HG03060 (cell line): ENCODE results near the gene COL4A6.
A peak's percentile ranks its signal among the peaks of the same experiment; 100 is the strongest.

Source experiments
- ATAC-seq: cut with Tn5 transposase; IDR thresholded peaks from one replicate; pipeline ENCODE4 v1.9.1; 2021; ENCODE audit warnings: low read depth, moderate number of reproducible peaks; ENCODE audit not compliant: unreplicated experiment

COL4A6 gene

GRCh38 chrX:108341947-108342346 lies 96.3 kb downstream of the COL4A6 start:
- ATAC-seq, result no peak

GRCh38 chrX:108332281-108332680 lies 105.9 kb downstream of the COL4A6 start:
- no peak for ATAC-seq

DNA sequence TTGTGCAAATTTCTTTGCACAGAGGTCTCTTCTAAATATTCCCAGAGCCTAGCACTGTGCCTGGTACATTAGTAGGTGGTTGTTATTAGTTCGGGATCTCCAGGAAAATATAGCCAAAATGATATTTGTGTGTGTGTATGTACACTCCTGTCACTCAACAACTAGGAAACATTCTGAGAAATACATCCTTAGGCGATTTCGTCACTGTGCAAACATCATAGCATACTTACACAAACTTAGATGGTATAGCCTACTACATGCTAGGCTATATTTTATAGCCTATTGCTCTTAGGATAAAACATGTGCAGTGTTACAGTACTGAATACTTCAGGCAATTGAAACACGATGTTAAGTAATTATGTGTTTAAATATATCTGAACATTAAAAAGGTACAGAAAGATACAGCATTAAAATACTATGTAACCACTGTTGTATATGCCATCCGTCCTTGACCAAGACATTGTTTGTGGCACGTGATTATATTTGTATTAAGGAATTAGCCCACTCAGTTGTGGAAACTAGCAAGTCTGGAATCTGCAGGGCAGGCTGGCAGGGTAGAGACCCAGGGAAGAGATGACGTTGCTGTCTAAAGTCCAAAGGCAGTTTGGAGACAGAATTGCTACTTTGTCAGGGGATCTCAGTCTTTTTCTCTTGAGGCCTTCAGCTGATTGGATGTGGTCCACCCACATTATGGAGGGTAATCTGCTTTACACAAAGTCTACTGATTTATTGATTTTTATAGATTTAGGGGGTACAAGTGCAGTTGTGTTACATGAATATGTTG lies 106.9 kb downstream of the COL4A6 start:
- no peak for ATAC-seq

DNA sequence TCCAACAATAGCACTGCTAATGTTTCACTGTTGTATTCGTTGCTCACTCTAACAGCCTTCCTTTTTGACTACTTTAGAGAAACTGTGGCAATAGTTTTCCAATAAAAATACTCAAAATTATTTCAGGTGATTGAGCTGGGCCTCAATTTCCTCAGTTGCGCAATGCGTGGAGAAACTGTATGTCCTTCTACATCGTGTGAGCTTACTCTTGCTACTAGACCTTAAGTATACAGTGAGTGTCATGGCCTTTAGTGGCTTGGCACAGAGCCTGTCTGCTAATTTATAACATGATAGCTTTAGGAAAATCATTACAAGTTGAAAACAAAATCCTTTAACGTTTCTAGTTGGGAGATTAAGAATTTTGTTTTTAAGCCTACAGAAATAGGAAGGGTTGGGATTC lies 114.5 kb downstream of the COL4A6 start:
- no peak for ATAC-seq

DNA sequence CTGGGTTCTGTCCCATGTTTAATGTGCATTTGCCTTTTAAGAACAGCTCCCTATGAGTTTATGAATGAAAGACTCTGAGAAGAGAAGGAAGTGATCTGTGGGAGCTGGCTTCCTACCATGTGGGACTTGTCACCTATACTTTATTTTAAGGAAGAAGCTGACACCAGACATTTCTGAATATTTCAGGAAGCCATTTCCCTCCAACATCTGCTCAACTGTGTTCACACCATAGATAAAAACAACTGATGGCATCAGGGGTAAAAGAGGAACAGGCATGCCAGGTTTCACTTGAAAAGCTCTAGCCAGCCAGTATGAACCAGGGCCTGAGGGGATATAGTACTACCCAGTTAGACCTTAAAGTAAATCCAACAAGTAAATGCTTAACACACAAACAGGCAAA lies 116.0 kb downstream of the COL4A6 start:
- ATAC-seq, result no peak

DNA sequence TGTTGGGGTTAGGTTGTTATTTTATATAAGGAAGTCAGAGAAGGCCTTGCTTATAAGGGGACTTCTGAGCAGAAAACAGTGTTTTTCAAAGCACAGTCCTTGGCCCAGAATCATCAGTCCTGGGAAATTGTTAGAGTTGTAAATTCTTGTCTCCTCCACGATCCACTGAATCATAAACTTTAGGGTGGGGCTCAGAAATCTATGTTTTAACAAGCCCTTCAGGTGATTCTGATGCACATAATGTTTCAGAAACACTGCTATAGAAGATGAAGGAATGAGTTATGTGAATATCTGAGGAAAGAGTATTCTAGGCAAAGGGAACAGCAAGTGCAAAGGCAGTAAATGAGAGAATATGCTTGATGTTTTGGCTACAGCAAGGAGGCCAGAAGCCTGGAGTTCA lies 121.8 kb downstream of the COL4A6 start:
- ATAC-seq, result no peak

DNA sequence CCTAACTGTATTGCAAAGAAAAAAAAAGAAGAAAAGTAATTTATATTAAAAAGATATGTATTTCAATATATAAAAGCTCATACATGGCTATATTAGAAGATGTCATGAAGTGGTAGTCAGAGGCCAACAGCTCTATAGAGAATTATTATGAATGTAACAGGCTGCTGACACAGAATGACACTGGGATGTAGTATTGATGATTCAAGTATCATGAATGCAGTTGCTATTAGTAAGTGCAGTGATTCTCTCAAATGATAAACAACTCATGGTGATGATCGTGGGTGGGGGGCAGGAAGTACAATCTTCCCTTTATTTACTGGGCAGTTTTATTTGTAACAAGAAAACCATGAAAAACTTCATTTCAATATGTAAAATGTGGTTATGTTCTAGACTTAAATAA lies 124.6 kb downstream of the COL4A6 start:
- no peak for ATAC-seq

- ATAC-seq, result no peak
Observed at GRCh38 chrX:108312957-108313356, 125.3 kb downstream of the COL4A6 start.

- ATAC-seq, result no peak
Observed at GRCh38 chrX:108312011-108312410, 126.2 kb downstream of the COL4A6 start.

DNA sequence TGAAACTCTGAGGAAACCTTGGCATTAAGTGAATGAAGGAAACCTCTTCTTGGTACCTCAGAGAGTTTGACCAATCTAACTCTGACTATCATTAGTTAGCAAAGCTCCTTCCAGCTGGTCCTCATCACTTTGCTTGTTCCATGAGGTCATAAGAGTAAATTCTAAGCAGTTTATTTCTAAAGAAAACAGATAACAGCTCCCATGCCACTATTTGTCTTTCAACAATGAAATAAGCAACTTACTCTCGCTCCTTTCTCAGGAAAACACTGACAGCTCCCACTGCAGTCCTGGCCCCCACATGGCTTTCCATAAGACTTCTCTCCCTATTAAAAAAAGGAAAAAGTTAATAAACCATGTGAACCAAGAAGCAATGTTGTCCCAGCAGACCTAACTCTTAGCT lies 127.7 kb downstream of the COL4A6 start:
- ATAC-seq, result no peak

DNA sequence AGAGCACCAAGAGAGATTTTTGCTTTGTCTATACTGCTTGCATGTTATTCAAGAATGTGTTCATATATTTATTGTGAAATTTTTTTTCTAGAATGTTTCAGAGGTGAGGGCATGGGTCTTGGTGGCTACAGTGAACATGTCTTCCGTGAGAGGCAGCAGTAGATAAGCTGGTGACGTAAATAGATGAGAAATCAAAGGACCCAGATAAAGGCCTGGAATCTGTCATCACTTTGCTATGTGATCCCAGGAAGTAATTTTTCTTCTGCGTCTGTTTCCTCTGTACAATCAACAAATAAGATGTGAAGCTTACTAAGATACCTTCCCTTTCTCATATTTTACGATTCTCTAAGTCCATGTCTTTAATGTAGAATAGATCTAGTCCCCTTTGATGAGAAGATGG lies 129.1 kb downstream of the COL4A6 start:
- no peak for ATAC-seq

GRCh38 chrX:108307132-108308085 lies 130.8 kb downstream of the COL4A6 start:
- ATAC-seq, result no peak

GRCh38 chrX:108306086-108306485 lies 132.1 kb downstream of the COL4A6 start:
- no peak for ATAC-seq

GRCh38 chrX:108304757-108305156 lies 133.5 kb downstream of the COL4A6 start:
- no peak for ATAC-seq

DNA sequence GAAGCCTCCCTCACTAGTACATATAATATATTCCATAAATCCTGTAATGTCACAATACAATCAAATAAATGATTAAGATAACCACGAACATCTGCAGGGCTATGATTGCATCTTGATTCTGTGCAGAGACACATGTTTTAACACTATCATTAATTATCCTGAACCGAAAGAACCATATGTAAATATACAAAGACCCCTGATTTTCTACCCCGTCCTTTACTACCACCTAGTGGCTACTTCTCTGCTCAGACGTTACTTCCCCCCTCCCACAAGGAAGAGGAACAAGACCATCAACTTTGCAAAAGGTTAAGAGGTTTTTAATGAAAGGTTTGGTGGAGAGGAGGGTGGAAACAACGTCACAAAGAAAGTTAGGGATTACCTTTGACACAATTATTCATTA lies 134.0 kb downstream of the COL4A6 start:
- ATAC-seq, result no peak

- no peak for ATAC-seq
Observed at GRCh38 chrX:108303682-108304081, 134.5 kb downstream of the COL4A6 start.

DNA sequence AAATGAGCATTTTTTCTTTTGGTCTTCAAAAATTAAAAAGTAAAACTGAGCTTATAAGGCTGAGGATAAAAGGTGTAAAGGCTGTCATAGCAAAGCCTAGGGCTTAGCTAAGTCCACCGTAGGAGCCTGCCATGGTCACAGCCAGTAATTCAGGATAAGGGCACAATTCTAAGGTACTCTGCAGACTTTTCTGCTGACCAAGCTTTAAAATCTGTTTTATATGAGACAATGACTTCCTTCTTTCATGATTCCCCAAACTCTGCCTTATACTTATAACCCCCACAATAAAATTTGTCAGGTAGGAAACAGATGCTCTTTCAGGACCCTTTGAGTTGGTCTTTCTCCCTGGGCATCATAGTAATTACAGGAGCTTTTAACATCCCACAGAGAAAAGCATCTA lies 138.5 kb downstream of the COL4A6 start:
- no peak for ATAC-seq

GRCh38 chrX:108299101-108299591 lies 139.1 kb downstream of the COL4A6 start:
- ATAC-seq, result peak; percentile 52

DNA sequence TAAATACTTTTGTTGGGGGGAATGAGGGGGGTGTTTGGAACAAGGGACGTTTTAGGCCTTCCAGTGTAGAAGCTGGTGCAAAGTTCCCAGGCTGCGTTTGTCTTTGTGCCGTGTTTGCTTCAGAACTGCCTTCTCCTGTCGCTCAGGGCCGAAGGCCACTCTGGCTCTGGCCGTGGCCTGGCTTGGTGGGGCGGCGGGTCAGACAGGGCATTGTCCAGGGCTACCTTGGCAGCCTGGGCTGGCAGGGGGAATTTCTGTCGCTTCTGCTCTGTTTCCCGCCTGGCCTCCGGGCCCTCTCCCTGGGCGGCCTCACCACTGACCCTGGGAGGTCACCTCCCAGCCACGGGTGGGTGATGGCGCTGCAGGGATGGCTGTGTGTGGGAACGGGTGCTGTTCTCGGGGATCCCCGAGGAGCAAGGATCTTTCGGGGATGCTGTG lies 140.0 kb downstream of the COL4A6 start:
- no peak for ATAC-seq

DNA sequence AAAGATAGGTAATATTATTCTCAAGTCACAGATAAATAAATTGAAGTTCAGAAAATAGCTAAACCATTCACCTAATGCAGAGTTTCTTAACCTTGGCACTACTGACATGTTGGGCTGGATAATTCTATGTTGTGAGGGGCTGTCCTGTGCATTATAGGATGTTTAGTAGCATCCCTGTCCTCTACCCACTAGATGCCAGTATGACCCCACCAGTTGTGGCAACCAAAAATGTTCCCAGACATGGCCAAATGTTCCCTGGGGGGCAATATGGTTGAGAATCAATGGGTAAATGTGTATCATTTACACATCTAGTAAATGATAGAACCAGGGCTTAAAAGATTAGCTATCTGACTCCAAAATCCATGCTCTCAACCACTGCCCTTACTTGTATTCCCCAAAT lies 140.9 kb downstream of the COL4A6 start:
- no peak for ATAC-seq

DNA sequence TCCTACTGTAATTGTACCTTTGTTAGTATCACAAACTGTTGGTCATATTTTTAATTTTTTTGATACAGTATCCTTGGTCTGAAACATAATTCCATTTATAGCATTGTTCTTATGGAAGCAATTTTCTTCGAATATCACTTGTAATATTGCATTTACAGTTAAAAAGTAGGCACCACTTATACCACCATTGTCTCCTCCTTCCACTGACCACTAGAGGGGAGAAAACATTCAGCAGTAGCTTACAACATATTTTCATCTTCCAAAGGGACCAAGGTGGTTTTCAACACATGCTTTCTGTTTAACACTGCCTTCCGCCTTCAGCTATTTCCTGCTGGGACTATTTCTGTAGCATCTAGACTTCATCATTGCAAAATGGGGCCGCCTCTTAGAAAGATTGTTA lies 146.2 kb downstream of the COL4A6 start:
- ATAC-seq, result no peak
